ENCODE measurements around the gene NNT.
"Not testable (repeated sequence)": the region's sequence is repeated elsewhere in the genome, so short reads cannot be mapped to it uniquely, and the experiment has no call there.

The NNT gene

DNA sequence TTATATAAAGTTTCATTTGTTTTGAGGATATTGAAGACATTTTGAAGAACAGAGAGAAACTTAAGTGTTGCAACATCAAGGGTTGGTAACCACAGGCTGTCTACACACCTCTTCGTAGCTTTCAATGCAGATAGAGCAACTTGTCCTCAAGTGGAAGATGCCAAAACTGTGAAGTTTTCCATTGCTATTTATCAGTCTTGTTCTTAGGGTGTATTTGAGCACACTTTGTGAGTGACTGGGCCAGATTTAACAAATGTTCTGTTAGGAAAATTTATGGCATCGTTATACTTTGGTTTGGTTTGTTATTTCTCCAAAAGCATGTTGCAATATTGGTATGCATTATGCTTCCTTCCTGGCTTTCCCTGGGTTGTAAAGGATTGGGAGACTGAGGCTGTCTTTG is 31.6 kb downstream of the NNT start:
- no peak for DNase-seq

DNA sequence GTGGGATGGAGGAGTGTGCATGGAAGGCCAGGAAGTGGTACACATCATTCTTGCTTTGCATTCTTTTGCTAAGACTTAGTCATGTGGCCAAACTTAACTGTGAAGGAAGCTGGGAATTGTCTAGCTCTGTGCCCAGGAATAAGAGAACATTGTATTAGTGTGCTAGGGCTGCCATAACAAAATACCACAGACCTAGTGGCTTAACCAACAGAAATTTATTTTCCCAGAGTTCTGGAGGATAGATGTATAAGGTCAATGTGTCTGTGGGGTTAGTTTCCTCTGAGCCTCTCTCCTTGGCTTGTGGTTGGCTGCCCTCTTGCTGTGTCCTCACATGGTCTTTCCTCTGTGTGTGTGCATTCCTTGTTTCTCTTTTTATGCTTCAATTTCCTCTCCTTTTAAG is 32.4 kb downstream of the NNT start:
- no peak for DNase-seq

DNA sequence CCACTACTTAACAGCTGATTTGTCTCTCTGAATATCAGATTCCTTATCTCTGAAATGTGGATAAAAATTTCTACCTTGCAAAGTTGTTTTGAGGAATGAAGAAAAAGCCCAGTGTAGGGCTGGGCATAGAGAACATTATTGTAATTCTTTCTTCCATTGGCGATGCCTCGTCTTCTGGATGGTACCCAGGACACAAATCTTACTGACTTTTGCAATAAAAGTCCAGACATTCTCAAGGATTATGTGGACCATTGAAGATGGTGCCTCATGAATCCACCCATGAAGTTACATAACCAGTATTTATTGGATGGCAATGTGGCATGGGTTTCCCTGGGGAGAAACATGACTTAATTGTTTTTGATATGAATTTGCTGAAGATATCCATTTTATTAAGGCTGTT is 33.1 kb downstream of the NNT start:
- DNase-seq: no peak

DNA sequence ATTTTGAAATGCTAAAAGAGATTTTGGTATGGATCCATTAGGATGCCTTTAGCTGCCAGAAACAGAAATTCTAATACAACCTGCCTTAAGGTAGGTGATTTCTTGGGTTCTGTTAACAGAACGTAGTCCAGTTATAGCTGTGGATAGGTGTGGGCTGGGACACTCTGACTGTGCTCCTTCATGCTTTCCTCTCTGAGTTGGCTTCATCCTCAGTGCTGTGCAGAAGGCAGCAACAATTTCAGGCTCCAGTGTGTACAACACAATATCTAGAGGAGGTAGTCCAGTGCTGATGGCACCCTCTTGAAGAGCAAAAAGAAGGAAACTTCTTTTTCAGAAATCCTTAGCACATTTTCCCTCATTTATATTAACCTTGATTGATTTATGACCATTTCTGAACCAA is 34.4 kb downstream of the NNT start:
- no peak for DNase-seq

DNA sequence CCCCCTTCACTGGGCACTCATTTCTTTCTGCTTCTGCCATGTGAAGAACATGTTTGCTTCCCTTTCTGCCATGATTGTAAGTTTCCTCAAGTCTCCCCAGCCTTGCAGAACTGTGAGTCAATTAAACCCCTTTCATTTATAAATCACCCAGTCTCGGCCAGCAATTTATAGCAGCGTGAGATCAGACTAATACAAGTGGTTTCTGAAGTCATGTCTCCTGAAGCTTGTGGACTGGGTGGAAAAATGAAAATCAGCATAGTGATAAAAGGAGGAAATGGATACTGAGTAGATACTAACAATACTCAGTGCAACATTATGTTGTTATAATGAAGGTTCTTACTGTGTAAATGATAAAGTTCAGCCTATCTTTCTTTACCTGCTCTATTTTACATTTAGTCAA is 35.1 kb downstream of the NNT start:
- no peak for DNase-seq

DNA sequence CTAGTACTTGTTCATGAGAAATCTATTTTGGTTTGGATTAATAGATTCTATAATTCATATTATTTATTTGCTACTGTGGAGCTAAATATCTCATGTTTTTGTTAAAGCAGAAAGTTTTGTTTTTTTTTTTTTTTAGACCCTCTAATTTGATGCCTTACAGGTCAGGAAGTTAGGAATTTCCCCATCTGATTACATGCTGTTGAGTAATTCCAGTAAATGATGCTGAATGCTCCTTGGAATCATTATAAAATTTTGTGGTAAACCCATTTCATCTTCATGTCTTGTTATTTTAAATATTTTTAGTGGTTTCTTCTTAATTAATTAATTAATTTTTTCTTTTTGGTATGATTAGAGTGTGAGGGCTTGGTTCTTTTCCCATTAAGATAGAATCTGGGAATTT is 35.6 kb downstream of the NNT start:
- no peak for DNase-seq

DNA sequence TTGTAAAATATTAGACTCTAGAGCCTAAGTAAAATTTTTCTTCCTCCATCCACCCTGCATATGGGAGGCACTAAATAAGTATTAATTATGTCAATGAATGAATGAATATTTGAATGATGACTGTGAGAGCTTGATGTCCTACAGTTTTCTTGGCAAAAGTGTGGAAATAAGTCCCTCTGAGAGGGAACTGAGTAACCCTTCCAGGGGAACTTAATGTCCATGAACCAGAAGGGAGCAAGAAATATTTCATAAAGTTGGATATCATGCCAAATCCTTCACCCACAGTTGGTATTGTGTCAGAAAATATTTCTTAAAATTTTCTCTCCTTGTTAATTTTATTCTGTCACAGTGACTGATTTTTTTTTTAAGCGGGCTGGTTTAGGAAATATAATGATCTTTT is 36.6 kb downstream of the NNT start:
- DNase-seq: no peak

DNA sequence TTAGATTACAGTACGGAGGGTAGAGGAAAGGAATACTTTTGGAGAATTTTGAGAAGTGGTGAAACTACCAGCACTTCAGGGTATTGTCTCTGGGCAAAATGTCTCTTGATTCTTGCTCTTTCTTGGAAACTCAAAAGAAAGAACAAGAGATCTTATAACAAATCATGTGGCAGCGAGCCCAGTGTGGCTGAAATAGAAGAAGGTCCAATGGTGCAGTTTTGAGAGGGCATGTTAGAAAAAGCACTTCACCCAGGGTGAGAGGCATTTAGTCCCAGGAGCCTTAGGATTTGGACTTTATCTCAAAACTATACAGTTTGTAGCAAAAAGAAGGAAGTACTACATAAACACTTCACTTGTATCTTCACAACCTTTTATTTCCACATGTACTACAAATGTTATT is 39.4 kb downstream of the NNT start:
- DNase-seq: no peak

DNA sequence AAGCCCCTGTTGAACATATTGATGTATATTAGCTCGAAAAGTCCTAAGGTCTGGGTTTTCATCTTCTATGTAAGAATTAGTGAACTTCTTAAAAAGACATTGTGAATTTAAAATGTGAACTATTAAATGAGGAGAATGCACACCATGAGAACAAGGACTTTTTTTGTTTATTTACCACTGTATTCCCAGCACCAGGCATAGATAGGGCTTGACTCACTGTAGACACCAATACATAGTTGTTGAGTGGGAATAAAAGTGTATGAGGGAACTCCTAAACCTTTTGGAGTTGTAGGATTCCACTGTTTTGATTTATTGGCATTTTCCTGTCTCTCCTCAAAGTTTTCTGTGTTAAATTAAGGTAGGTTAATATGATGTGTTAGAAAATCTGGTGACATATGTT is 40.3 kb downstream of the NNT start:
- no peak for DNase-seq

DNA sequence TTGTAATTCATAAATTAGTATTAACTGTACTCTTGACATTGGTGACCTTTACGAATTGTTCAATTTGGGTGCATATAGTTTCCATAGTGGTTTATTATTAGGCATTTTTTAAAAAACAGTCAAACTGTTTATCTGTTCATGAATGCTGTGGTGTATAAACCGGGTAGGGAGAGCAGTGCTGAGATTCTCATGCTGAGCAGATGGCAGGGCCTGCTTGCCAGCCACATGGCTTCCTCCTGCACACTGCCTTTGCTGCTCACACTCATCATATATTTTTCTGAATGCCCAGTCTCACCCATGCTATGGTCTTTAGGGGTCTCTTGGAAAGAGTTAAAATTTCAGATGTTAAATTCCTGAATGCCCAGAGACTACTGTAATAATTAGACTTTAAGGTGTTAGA is 40.8 kb downstream of the NNT start:
- peak; percentile 51 for DNase-seq

DNA sequence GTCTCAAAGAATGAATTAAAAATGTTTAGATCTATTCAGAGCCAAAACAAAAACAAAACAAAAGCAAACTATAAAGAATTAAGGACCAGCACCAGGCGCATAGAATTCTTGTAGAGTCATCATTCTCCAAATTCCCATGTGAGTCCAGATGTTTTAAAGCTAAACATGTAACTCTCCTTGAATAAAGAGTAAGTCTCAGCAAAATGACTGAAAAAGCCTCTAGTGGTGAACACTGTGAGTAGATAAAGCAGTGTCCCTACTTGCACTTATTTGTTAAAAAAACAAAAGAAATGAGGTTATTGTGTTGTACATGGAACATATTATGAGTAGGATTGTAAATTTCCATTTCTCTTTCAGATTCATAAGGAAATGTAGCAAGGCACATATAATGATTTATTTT is 44.0 kb downstream of the NNT start:
- no peak for DNase-seq

DNA sequence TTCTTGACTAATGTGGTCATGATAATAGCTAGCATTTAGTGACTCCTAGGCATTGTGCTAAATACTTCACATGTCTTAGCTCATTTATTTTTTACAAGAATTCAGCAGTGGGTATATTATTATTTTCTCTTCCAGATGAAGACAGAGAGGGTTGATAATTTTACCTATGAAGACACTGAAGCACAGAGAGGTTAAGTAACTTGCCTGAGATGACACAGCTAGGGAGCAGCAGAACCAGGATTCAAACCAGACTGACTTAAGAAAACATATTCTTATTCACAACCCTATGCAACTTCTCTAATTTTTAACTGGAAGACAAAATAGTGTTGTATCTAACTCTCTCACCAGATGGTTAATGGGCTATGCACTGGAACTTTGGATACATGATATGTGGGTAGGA is 44.8 kb downstream of the NNT start:
- no peak for DNase-seq

DNA sequence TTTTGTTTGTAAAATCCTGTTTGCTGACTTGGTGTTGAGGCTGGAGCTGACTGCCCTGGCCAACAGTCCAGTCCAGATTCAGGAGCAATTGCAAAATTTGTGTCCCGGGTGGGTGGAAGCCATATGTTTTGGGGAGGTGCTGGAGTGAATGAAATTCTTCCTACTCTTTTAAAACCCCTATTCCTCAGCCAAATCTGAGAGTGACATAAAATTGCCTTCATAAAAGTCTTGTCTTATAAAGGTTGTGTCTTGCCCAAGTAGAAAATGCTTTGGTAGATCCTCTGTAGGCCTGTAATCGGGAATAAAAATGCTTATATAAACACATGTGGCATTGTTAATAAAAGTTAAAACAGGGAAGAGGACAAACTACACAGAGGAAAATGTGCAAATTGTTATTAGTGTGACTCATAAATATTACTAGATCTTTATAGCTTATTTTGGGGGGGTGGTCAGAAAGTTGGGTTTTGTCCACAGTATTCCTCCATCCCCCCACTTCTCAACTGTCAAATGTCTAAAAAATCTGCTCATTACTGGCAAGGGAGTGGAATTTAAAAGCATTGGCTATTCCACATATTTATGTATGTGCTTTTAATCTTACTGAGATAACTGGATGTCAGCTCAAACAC is 45.6 kb downstream of the NNT start:
- DNase-seq: no peak

DNA sequence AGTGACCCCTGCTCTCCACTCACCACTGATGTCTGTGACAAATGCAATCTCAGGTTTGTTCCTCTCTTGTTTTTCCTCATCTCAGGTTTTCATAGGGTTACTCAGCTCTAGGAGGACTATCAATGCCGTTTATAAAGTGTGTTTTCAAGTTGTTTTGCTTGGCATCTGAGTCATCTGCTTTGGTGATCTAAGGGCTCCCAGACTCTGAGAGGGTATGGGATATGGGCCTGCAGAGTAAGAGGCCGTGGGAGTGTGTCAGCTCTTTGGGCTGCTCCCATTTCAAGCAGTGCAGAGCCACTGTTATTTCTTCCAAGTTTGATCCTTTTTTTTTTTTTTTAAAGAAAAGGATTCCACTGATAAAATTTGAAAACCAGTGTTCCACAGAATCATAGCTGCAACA is 46.3 kb downstream of the NNT start:
- no peak for DNase-seq

DNA sequence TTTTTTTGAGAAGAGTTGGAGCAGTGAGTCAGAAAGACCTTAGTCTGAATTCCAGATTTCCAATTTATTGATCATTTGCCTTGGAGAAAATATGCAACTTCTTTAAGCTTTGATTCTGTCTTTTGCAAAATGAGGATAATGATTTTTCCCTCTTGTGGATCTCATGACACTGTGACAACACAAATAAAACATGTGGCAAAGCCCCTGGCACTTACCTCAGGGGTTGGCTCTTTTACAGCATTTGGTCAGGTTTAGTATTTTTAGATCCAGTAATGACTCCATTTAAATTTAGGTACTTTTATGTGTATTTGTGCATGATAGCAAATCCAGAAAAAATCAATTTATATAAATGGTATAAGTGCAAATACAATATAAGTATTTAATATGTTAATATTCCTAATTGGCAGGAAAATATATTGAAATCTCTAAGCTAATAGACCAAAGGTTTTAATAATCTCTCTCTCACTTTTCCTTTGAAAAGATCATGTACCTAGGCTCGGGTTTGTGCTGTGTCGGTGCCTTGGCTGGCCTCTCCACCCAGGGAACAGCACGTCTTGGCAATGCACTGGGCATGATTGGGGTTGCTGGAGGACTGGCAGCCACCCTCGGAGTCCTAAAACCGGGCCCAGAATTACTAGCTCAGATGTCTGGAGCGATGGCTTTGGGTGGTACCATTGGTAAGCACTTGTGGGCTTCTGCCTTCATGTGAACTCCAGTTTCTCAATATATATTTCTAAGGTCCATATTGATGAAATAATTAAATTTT is 49.7 kb downstream of the NNT start:
- DNase-seq: no peak

DNA sequence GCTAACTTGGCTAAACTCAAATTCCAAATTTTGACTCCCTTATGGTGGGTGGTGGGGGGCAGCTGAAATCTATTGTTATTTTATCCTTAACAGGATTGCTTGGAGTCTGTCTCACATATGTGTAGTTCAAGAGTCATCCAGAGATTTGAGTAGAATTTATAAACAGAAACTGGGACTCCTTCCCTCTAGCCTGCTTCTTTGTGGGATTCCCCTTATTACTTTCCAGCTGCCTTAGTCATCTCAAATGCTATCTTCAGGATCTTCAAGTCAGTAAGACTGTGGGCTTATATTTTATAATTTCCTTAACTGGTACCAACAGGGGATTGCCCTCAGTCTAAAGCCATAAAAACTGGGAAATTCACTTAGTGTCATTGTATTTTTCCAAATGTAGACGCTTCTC is 55.5 kb downstream of the NNT start:
- DNase-seq: no peak

DNA sequence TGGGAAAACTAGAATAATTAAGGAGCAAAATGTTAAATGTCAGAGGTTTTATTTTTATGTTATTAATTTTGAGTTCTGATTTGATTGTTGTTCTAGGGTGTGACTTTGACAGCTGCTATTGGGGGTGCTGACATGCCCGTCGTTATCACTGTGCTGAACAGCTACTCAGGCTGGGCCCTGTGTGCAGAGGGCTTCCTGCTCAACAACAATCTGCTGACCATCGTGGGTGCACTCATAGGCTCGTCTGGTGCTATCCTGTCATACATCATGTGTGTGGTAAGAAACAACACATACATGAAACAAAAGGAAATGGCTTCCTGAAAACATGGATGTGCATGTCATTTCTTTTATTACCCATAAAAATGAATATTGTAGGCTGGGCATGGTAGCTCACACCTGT is 56.1 kb downstream of the NNT start:
- no peak for DNase-seq

DNA sequence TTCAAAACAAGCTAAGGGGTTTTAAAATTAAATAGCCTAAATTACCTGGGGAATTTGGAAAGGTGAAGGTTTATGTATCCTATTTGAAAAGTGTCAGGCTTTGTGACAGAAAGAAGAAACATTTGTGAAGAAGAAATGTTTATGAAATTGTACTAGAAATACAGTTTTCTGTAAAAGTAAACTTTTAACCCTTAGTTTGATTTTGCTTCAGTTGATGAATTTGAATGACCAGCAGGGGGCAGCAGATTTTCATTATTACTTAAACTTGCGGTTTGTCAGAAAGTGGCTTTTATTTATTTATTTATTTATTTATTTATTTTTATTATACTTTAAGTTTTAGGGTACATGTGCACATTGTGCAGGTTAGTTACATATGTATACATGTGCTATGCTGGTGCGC is 58.1 kb downstream of the NNT start:
- peak; percentile 52 for DNase-seq

DNA sequence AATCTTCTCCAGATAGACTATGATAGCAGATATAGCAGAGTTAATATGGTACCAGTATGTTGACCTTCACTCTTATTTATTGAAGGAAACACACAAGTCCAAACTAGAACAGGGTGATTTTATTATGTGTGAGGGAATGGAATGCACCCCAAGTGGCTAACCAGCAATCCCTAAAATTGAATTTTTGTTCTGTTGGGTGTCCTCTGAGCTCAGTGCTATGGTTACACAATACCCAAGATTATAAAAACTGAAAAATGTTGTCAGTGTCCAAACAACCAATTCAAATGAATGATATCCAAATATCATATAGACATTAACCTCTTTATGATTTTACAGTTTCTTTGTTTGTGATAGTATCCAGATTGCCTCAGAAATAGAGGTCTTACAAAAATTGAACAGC is 60.9 kb downstream of the NNT start:
- no peak for DNase-seq

DNA sequence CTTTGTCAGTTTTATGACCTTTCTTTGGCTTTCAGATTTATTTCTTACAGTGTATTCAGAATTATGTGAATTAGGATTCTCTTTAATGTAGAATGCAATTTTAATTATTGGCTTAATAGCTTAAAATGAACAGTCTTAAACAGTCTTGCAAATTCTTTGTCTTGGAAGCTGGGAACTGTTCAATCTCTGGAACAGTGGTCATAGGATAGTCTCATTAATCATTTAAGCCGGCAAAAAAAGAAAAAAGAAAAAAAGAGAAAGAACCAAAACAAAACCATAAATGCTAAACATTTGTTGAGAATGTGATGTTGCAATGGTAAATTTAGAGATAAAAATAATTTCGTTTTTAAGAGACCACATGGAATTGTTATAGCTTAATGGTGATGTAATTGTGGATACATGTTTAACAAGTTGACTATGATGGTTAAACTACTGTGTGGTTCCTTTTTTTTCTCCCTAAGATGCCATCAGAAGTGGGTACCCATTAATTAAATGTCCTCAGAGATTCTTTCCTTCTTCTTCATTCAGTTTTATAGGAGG is 61.6 kb downstream of the NNT start:
- DNase-seq: no peak

DNA sequence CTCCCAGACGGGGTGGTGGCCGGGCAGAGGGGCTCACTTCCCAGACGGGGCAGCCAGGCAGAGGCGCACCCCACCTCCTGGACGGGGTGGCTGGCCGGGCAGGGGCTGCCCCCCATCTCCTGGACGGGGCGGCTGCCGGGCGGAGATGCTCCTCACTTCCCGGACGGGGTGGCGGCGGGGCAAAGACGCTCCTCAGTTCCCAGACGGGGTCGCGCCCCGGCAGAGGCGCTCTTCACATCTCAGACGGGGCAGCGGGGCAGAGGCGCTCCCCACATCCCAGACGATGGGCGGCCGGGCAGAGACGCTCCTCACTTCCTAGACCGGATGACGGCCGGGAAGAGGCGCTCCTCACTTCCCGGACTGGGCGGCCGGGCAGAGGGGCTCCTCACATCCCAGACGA is 62.8 kb downstream of the NNT start:
- not testable (repeated sequence) for DNase-seq

DNA sequence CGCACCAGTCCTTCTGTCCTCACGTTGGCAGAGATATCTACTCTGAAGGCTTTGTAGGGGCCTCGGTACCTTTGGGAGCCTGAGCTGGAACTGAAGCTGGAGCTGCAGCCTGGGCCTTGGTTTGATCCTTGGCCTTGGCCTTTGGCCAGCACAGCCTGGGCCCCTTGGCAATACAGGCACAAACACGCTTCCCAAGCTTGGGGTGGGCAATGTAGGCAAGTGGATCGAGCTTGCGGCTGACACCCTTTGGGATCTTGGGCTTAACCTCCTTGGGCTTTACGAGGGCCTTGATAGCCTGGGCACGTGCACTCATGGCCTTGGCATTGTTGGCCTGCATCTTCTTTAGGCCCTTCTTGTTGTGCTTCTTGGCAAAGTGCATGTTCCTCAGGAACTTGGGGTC is 63.7 kb downstream of the NNT start:
- not testable (repeated sequence) for DNase-seq

DNA sequence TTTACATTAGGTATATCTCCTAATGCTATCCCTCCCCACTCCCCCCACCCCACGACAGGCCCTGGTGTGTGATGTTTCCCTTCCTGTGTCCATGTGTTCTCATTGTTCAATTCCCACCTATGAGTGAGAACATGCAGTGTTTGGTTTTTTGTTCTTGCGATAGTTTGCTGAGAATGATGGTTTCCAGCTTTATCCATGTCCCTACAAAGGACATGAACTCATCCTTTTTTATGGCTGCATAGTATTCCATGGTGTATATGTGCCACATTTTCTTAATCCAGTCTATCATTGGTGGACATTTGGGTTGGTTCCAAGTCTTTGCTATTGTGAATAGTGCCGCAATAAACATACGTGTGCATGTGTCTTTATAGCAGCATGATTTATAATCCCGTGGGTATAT is 64.4 kb downstream of the NNT start:
- not testable (repeated sequence) for DNase-seq

DNA sequence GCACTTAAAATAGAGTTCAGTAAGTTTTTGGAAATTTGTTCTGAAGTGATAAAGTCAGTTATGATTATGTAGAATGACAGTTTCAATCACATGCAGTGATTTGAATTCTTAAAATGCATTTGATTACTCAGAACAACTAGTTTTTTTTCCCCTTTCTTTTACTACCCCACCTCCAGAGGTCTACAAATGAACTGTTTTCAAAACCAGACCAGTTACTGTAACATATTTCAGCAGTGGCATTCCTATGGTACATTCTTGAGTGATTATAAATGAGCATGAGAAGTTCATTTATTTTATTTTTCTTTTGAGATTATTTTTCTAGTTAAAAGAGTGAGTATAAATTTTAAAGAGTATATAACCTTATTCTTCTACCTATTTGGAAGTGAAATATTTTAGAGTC is 71.6 kb downstream of the NNT start:
- no peak for DNase-seq

DNA sequence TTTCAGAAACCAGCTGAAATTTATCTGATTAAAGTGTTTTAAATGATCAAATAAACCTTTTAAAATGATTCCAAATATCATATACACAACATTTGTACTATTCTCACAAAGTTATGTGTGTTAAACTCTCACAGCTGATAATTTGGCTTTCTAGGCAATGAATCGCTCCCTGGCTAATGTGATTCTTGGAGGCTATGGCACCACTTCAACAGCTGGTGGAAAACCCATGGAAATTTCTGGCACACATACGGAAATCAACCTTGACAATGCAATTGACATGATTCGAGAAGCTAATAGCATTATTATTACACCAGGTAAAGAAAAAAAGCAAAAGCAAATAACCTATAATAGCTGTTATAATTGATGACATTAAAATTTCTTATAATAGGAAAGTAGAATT is 72.4 kb downstream of the NNT start:
- no peak for DNase-seq

Data from NCI-H82 (cell line).